SK-N-SH treated with all-trans-retinoic acid at 6 μM for 48 hours (cell line): ENCODE data around the gene BRINP1.

ENCODE experiments used
- ATAC-seq: fragments of 200-7000 bp; cut with Tn5 transposase; 3 replicates; pipeline ENCODE4 v1.9.1; 2020; ENCODE audit warnings: mild to moderate bottlenecking, moderate library complexity
- ARNTL ChIP-seq: fragments of 450-650 bp; formaldehyde crosslinking; IDR thresholded peaks from 2 replicates; pipeline ENCODE4 v1.5.0; 2020; ENCODE audit warnings: low read depth, mild to moderate bottlenecking, moderate library complexity, borderline replicate concordance
- BACH2 ChIP-seq: fragments of 250-450 bp; sonication (Bioruptor Pico); IDR thresholded peaks from 2 replicates; pipeline ENCODE4 v1.9.0; 2021; ENCODE audit warnings: mild to moderate bottlenecking, borderline replicate concordance
- CREB5 ChIP-seq: fragments of 250-450 bp; sonication (Bioruptor Pico); IDR thresholded peaks from 2 replicates; pipeline ENCODE4 v1.5.1; 2020; ENCODE audit warnings: low read depth, mild to moderate bottlenecking, moderate library complexity
- CSDC2 ChIP-seq: fragments of 250-450 bp; sonication (Bioruptor Pico); IDR thresholded peaks from 2 replicates; pipeline ENCODE4 v1.5.0; 2020; ENCODE audit warnings: mild to moderate bottlenecking, moderate library complexity
- CSRNP3 ChIP-seq: fragments of 250-450 bp; sonication (Bioruptor Pico); IDR thresholded peaks from 2 replicates; pipeline ENCODE4 v1.5.1; 2021; ENCODE audit warnings: mild to moderate bottlenecking, moderate library complexity
- ESRRG ChIP-seq: fragments of 250-450 bp; sonication (Bioruptor Pico); IDR thresholded peaks from 2 replicates; pipeline ENCODE4 v1.6.1; 2021; ENCODE audit warnings: mild to moderate bottlenecking
- GLIS3 ChIP-seq: fragments of 250-450 bp; sonication (Bioruptor Pico); IDR thresholded peaks from 2 replicates; pipeline ENCODE4 v1.5.0; 2020; ENCODE audit warnings: mild to moderate bottlenecking, moderate library complexity
- ISL1 ChIP-seq: fragments of 250-450 bp; sonication (Bioruptor Pico); IDR thresholded peaks from 2 replicates; pipeline ENCODE4 v2.1.2; 2022; ENCODE audit warnings: mild to moderate bottlenecking, moderate library complexity
- OSR1 ChIP-seq: fragments of 250-450 bp; sonication (Bioruptor Pico); IDR thresholded peaks from 2 replicates; pipeline ENCODE4 v1.8.0; 2022; ENCODE audit warnings: moderate library complexity, mild to moderate bottlenecking, inconsistent platforms
- PATZ1 ChIP-seq: fragments of 250-450 bp; sonication (Bioruptor Pico); IDR thresholded peaks from 2 replicates; pipeline ENCODE4 v1.8.0; 2020; ENCODE audit warnings: mild to moderate bottlenecking, moderate library complexity, borderline replicate concordance
- PPARA ChIP-seq: fragments of 250-450 bp; sonication (Bioruptor Pico); IDR thresholded peaks from 2 replicates; pipeline ENCODE4 v1.5.0; 2020; ENCODE audit warnings: mild to moderate bottlenecking, borderline replicate concordance
- SNAI2 ChIP-seq: fragments of 250-450 bp; sonication (Bioruptor Pico); IDR thresholded peaks from 2 replicates; pipeline ENCODE4 v1.5.0; 2020; ENCODE audit warnings: mild to moderate bottlenecking, moderate library complexity
- TOX ChIP-seq: fragments of 250-450 bp; sonication (Bioruptor Pico); IDR thresholded peaks from 2 replicates; pipeline ENCODE4 v1.8.0; 2021; ENCODE audit warnings: mild to moderate bottlenecking, moderate library complexity, borderline replicate concordance
- TSHZ2 ChIP-seq: fragments of 250-450 bp; sonication (Bioruptor Pico); IDR thresholded peaks from 2 replicates; pipeline ENCODE4 v1.5.0; 2020; ENCODE audit warnings: mild to moderate bottlenecking, moderate library complexity
- ZC3H10 ChIP-seq: fragments of 250-450 bp; sonication (Bioruptor Pico); IDR thresholded peaks from 2 replicates; pipeline ENCODE4 v1.5.1; 2021; ENCODE audit warnings: mild to moderate bottlenecking, moderate library complexity
- ZFP3 ChIP-seq: fragments of 250-450 bp; sonication (Bioruptor Pico); IDR thresholded peaks from 2 replicates; pipeline ENCODE4 v1.5.0; 2020; ENCODE audit warnings: mild to moderate bottlenecking, moderate library complexity
- ZFP30 ChIP-seq: fragments of 450-650 bp; formaldehyde crosslinking; IDR thresholded peaks from 2 replicates; pipeline ENCODE4 v1.5.0; 2022; ENCODE audit warnings: mild to moderate bottlenecking, moderate library complexity
- ZNF565 ChIP-seq: fragments of 450-650 bp; formaldehyde crosslinking; conservative IDR thresholded peaks from 2 replicates; pipeline ENCODE4 v1.5.0; 2020; ENCODE audit warnings: low read depth, mild to moderate bottlenecking, moderate library complexity
- ZNF70 ChIP-seq: fragments of 450-650 bp; formaldehyde crosslinking; IDR thresholded peaks from 2 replicates; pipeline ENCODE4 v1.5.0; 2020; ENCODE audit warnings: mild to moderate bottlenecking, moderate library complexity
- ZNF8 ChIP-seq: fragments of 450-650 bp; formaldehyde crosslinking; IDR thresholded peaks from 2 replicates; pipeline ENCODE4 v1.5.0; 2020; ENCODE audit warnings: mild to moderate bottlenecking, moderate library complexity
- TF ChIP-seq, protein P1 (sequence below): fragments of 250-450 bp; sonication (Bioruptor Pico); IDR thresholded peaks from 2 replicates; pipeline ENCODE4 v1.8.0; 2021; ENCODE audit warnings: low read depth, mild to moderate bottlenecking, moderate library complexity, borderline replicate concordance

Gene BRINP1

DNA sequence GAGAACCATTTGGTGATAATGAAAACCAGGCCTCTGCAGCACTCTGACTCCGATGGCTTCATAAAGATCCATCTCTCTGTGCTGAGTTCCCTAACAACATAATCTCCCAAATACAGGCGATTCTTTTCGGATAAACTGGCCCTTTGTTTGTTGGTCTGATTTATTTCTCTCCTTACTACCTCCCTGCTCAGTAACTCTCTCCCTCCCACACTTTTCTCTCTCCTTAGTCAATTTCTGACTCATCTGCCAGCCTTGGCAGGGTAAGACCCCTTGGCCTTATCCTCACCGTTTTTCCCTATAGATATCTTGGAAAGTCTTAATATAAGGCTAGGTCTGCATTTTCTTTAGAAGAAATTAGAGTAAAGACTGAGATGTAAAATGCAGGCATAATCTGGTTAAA lies 128.7 kb downstream of the BRINP1 start:
- no peak for ATAC-seq

DNA sequence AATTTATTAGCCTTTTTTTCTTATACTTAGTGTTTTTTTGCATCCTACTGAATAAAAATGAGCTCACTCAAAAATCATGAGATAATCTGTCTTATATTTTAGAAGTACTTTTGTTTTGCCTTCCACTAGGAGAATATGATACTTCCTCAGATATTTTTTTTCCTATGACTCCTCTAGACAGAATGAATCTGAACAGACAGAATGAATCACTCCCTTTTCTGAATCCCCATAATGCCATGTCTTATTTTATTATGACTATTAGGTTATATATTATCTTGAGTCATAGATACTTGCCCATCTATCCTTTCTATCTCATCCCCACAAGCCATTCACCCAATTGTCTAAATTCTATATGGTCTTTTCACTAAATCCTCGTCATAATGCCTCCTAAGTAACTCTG lies 134.6 kb downstream of the BRINP1 start:
- no peak for ATAC-seq

More for the DNA sequence above, 128.7 kb downstream of the BRINP1 start:
- TF ChIP-seq ESRRG (CRISPR knock-in tag), result no peak
- TF ChIP-seq CSRNP3, result no peak
- no peak for TF ChIP-seq ZFP30 (CRISPR knock-in tag)

DNA sequence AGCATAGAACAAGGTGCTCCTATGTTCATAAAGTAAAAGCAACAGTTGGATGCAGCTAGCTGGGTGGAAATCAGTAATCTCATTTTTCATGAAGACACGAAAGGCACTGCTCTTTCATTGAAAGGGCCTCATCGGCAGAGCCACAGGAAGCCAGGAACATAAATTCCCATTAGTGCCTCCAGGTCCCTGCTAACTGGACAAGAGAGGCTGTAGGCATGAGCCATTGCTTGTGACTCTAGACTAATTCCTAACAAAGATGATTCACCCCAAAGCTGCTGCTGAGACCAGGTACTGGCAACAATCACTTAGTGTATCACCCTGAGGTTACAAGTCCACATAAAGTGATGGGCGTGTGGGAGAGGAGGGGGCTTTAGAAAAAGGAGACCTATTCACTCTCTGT lies 141.8 kb downstream of the BRINP1 start:
- ATAC-seq, result no peak
- TF ChIP-seq SNAI2 (CRISPR knock-in tag), result no peak
- no peak for TF ChIP-seq OSR1 (CRISPR knock-in tag)
- no peak for TF ChIP-seq ARNTL (CRISPR knock-in tag)
- TF ChIP-seq ISL1 (CRISPR knock-in tag), result no peak
- no peak for TF ChIP-seq ZC3H10 (CRISPR knock-in tag)
- no peak for TF ChIP-seq TSHZ2
- no peak for TF ChIP-seq ESRRG (CRISPR knock-in tag)

More for the DNA sequence above, 134.6 kb downstream of the BRINP1 start:
- TF ChIP-seq PATZ1 (no peak), ZFP3 (no peak), ZFP30 (CRISPR knock-in tag) (no peak), ZNF565 (CRISPR knock-in tag) (no peak), OSR1 (CRISPR knock-in tag) (no peak), GLIS3 (CRISPR knock-in tag) (no peak), CSRNP3 (no peak), ZNF70 (CRISPR knock-in tag) (no peak)
- TF ChIP-seq, all 23 proteins: peak for 0

- ATAC-seq, result no peak
- TF ChIP-seq GLIS3 (CRISPR knock-in tag) (no peak), ZFP3 (no peak), CSRNP3 (no peak), TSHZ2 (no peak), OSR1 (CRISPR knock-in tag) (no peak), TOX (no peak), BACH2 (CRISPR knock-in tag) (no peak), SNAI2 (CRISPR knock-in tag) (no peak), ZNF70 (CRISPR knock-in tag) (no peak), CREB5 (CRISPR knock-in tag) (no peak), ZNF8 (CRISPR knock-in tag) (no peak), ZNF565 (CRISPR knock-in tag) (no peak), ISL1 (CRISPR knock-in tag) (no peak), CSDC2 (CRISPR knock-in tag) (no peak), ESRRG (CRISPR knock-in tag) (no peak), PPARA (CRISPR knock-in tag) (no peak)
- TF ChIP-seq, protein P1, sequence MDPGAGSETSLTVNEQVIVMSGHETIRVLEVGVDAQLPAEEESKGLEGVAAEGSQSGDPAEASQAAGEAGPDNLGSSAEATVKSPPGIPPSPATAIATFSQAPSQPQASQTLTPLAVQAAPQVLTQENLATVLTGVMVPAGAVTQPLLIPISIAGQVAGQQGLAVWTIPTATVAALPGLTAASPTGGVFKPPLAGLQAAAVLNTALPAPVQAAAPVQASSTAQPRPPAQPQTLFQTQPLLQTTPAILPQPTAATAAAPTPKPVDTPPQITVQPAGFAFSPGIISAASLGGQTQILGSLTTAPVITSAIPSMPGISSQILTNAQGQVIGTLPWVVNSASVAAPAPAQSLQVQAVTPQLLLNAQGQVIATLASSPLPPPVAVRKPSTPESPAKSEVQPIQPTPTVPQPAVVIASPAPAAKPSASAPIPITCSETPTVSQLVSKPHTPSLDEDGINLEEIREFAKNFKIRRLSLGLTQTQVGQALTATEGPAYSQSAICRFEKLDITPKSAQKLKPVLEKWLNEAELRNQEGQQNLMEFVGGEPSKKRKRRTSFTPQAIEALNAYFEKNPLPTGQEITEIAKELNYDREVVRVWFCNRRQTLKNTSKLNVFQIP (CRISPR knock-in tag), result no peak
Measured at GRCh38 chr9:119224431-119224830, 144.8 kb downstream of the BRINP1 start.
